HG02678 (cell line): ENCODE data around the gene SLC31A1.

Experiments used
- ATAC-seq: cut with Tn5 transposase; IDR thresholded peaks from one replicate; pipeline ENCODE4 v1.9.1; 2021; ENCODE audit warnings: mild to moderate bottlenecking, moderate library complexity; ENCODE audit not compliant: unreplicated experiment

Gene SLC31A1

DNA sequence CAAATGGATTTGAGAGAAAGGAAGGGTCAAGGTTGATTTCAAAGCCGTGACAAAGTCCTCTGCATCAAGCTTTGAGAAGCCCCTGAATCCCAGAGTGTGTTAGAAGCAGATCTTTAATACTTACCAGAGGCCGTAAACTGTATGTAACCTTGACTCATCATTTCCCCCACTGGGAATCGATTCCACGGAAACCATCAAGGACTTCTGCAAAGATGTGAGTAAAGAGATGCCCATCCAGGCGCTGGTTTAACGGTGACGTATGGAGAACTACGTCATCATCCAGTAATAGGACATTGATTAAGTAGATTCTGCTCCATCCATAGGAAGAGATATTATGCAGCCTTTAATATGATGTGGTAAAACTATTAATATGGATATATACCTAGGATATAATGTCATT, 80.2 kb downstream of the SLC31A1 start:
- ATAC-seq, result no peak

DNA sequence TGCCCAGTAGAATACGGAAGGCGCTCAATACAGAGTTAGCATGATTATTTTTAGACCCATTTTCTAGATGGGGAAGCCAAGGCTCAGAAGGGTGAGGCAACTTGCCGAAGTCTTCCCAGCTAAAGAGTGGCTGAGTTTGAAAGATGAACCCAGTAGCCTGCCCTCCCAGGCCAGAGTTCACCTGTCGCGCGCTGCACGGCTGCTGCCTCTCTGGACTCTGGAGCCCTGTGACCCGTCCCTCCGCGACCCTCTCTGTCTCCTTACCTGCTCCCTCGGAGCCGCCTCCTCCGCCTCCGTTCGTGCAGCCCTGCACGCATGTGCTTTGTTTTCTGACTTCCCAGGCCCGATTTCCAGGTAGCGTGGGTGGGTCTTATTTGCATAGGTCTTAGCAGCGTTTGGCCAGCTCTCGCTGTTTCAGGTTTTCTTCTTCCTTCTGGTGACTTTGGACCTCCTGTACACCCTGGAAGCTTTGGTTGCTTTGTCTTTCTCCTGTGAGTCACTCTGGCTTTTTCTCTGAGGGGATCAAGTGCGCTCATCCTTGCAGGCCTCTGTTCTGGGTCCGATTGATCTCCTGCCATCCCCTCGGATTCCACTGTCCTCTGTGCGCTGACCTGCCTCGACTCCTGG, 81.6 kb downstream of the SLC31A1 start, which contains the start of gene RNF183:
TSS of gene RNF183 (minus strand) at position 585 of the 627 bp plus-strand sequence. CDS start 5,192 bp downstream, outside the sequence.
- ATAC-seq, result no peak

DNA sequence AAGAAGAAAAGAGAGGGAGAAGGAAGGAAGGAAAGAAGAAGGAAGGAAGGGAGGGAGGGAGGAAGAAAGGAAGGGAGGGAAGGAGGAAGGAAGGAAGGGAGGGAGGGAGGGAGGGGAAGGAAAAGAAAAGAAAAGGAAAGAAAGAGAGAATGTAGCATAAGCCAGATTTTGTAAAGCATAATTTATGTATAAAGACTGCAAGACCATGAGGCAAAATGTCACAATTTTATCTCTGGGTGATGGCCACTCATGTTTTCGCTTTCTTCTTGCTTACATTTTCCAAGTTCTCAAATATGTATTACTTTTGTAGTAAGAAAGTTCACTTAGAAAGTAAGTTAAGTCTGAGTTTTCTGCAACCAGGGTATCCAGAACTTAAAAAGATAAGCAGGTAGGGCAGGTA, 85.2 kb downstream of the SLC31A1 start:
- no peak for ATAC-seq

DNA sequence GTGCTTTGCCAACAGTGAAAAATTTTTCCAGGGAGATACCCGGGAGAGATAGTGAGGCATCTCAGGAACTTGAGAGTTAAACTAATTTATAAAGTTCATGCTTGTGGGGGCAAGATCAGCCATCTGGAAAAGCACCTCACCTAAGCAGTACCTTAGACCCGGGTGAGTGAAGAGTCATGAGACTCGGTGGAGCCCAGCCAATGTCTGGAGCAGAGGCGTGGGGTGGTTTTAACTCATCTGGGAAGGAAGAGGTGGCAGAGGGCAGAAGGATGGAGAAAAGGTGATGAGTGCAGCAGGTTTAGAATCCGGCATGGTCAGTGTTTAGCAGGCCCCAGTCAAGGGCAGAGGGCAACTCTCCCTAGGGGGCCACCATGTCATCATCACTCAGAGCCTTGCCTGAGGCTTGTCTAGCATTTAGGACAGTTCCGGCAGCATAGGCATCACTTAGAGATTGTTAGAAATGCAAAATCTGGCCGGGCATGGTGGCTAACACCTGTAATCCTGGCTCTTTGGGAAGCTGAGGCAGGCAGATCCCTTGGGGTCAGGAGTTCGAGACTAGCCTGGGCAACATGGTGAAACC, 86.1 kb downstream of the SLC31A1 start:
- ATAC-seq, result no peak

DNA sequence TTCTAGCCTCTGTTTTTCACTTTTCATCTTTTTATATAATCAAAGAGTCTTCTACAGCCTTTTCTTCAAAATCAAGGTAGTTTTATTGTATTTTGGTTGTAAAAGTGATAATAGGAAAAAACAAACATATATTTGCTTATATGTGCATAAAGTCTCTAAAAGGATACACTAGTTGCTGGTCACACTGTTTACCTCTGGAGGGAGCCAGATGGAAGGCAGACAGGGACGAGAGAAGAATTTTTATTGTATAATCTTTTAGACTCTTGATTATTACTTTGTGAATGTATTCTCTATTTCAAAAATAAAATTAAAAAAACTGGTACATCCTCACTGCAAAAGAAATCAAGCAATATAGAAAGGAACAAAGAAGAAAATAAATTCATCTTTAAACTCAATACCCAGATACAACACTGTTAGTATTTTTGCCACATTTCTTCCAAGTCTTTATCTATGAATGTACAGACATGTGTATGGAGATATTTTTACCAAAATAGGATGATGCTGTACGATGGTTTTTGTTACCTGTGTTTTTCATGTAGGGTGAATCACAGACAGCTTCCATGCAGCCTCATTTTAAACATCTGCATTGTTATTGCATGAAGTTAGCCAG, 88.0 kb downstream of the SLC31A1 start:
- ATAC-seq, result no peak

DNA sequence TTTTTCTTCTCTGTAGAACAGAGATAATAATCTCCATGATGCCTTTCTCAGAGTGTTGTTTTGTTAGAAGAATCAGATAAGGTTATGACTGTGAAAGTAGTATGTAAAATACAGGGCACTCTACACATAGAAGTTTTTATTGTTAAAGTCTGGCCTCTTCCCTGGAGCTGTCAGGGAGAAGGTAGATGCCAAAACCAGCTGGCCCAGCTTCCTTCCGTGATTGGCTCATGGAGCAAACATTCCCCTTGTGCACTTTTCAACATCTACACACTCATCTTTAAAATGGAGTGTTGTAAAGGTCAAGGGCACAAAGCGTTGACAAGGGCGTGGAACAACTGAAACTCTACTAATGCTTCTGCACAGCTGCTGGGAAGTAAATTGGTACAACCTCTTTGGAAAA, 89.2 kb downstream of the SLC31A1 start:
- ATAC-seq, result no peak

DNA sequence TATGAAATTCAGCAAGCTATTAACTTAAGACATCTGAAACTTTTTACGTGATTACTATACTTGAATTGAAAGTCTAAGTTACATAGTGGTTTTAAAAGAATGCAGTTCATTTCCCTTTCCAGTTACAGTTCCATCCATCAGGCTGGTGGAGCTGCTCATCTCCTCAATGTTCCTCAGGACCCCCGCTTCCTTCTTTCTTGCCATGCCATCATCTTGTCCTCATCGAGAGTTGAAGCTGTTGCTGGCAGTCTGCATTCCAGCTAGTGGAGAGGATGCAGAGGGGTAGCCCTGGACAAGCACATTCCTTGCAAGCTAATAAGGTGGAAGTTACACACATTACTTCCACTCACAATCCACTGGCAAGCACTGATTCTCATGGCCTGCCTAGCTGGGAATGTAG, 90.6 kb downstream of the SLC31A1 start:
- ATAC-seq, result no peak

DNA sequence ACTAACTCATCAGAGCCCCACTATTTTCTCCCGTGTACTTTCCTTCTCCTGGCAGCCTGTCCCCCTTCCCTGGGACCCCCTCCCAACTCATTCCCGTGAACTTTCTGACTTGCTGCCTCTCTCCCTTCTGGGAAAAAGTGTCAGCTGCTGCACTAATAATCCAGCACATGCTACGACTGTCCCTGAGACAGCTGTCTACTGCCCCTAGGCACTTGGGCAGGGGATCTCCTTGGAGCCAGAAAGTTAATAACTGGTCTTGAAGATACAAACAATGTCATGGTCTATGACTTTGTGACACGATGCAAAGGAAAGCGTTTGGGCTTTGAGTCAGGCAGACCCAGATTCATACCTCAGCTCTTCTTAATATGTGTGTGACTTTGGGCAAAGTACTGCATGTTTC, 91.9 kb downstream of the SLC31A1 start:
- no peak for ATAC-seq
